Neural progenitor cell (in vitro differentiated cells): ENCODE measurements around the gene RASSF3. TPM values are rescaled to one million over a fixed set of nuclear protein-coding genes. Genes with fewer than 3 reads are reported as not detected.

ENCODE experiments used
- DNase-seq: peaks from one replicate; pipeline ENCODE4 v3.0.0-alpha.2; 2016; ENCODE audit warnings: low spot score
- H2AFZ ChIP-seq: fragments of 200-600 bp; sonication (generic); replicated peaks from 2 replicates; pipeline ENCODE4 v1.6.1; 2016; ENCODE audit warnings: antibody characterized with exemption
- H3F3A ChIP-seq: fragments of 200-600 bp; sonication (generic); 2 replicates; pipeline ENCODE4 v1.6.1; 2016; ENCODE audit warnings: antibody characterized with exemption, low read depth
- H3K27ac ChIP-seq: fragments of 200-600 bp; sonication (generic); 2 replicates; pipeline ENCODE4 v1.5.1; 2016; ENCODE audit warnings: mild to moderate bottlenecking
- H3K27me3 ChIP-seq: fragments of 200-600 bp; sonication (generic); 2 replicates; pipeline ENCODE4 v1.6.1; 2016; ENCODE audit warnings: mild to moderate bottlenecking, moderate library complexity
- H3K36me3 ChIP-seq: fragments of 200-600 bp; sonication (generic); 2 replicates; pipeline ENCODE4 v1.5.1; 2016
- H3K4me1 ChIP-seq: fragments of 200-600 bp; sonication (generic); 2 replicates; pipeline ENCODE4 v1.6.1; 2016; ENCODE audit warnings: mixed run types
- H3K4me2 ChIP-seq: fragments of 200-600 bp; sonication (generic); 2 replicates; pipeline ENCODE4 v1.6.1; 2016
- H3K4me3 ChIP-seq: fragments of 200-600 bp; sonication (generic); 2 replicates; pipeline ENCODE4 v1.5.1; 2016
- H3K79me2 ChIP-seq: fragments of 200-600 bp; sonication (generic); 2 replicates; pipeline ENCODE4 v1.6.1; 2016; ENCODE audit warnings: low read depth
- H3K9ac ChIP-seq: fragments of 200-600 bp; sonication (generic); 2 replicates; pipeline ENCODE4 v1.6.1; 2016
- H3K9me3 ChIP-seq: fragments of 200-600 bp; sonication (generic); 2 replicates; pipeline ENCODE4 v1.5.1; 2016; ENCODE audit warnings: low read depth
- H4K20me1 ChIP-seq: fragments of 200-600 bp; sonication (generic); 2 replicates; pipeline ENCODE4 v1.6.1; 2016; ENCODE audit warnings: low read depth
- H3K27ac Mint-ChIP-seq: 3 replicates; pipeline ENCODE4 v1.8.0; 2021; ENCODE audit warnings: mixed read lengths
- H3K27me3 Mint-ChIP-seq: 2 replicates; pipeline ENCODE4 v1.8.0; 2022; ENCODE audit warnings: low read depth, mild to moderate bottlenecking, inconsistent platforms, moderate library complexity, mixed read lengths; ENCODE audit not compliant: insufficient read depth
- H3K36me3 Mint-ChIP-seq: 3 replicates; pipeline ENCODE4 v1.8.0; 2021; ENCODE audit warnings: mixed read lengths
- H3K4me1 Mint-ChIP-seq: 3 replicates; pipeline ENCODE4 v1.8.0; 2021; ENCODE audit warnings: mixed read lengths
- H3K4me3 Mint-ChIP-seq: 3 replicates; pipeline ENCODE4 v1.8.0; 2021; ENCODE audit warnings: mild to moderate bottlenecking, moderate library complexity, mixed read lengths
- H3K9me3 Mint-ChIP-seq: 3 replicates; pipeline ENCODE4 v1.8.0; 2020; ENCODE audit warnings: mixed read lengths
- CTCF ChIP-seq: fragments of 200-600 bp; sonication (generic); IDR thresholded peaks from 2 replicates; pipeline ENCODE4 v1.5.1; 2017; ENCODE audit warnings: antibody characterized with exemption, mild to moderate bottlenecking
- EZH2 ChIP-seq: fragments of 200-600 bp; sonication (generic); IDR thresholded peaks from 2 replicates; pipeline ENCODE4 v1.6.1; 2017; ENCODE audit warnings: antibody characterized with exemption, mild to moderate bottlenecking, moderate library complexity
- EZH2phosphoT487 ChIP-seq: fragments of 200-600 bp; sonication (generic); IDR thresholded peaks from 2 replicates; pipeline ENCODE4 v1.6.1; 2017; ENCODE audit warnings: antibody characterized with exemption
- total RNA-seq: library from RNA; depleted of rRNA; stranded (reverse); fragments of >200 nt; gene quantifications from 2 replicates; pipeline ENCODE4 v1.2.3, GENCODE V29; 2015; ENCODE audit warnings: low replicate concordance

Gene RASSF3
- total RNA-seq, 1 donor from 2014 or later = 14.5 TPM

- Histone ChIP-seq H3K4me2 (peak overlapping the region; percentile 11), H3F3A (no peaks in the 10 kb centered on the region), H3K4me1 (peaks cover 7% of the 10 kb centered on the region), H3K9me3 (no peaks in the 10 kb centered on the region), H3K27me3 (no peaks in the 10 kb centered on the region), H3K4me3 (no peak overlapping the region), H3K27ac (no peak overlapping the region), H4K20me1 (no peaks in the 10 kb centered on the region), H2AFZ (peak overlapping the region; percentile 9), H3K9ac (no peak overlapping the region), H3K79me2 (no peaks in the 10 kb centered on the region), H3K36me3 (no peaks in the 10 kb centered on the region)
- H3K4me1 Mint-ChIP-seq = peaks cover 26% of the 10 kb centered on the region
- H3K36me3 Mint-ChIP-seq = no peaks in the 10 kb centered on the region
- DNase-seq = peak; percentile 11
- H3K27ac Mint-ChIP-seq = peak overlapping the region; percentile 24
- no peak overlapping the region for H3K4me3 Mint-ChIP-seq
- H3K27me3 Mint-ChIP-seq = peaks cover 6% of the 10 kb centered on the region
- no peaks in the 10 kb centered on the region for H3K9me3 Mint-ChIP-seq
- TF ChIP-seq CTCF (no peak), EZH2 (no peak), EZH2phosphoT487 (no peak)
Observed at GRCh38 chr12:64566831-64567517, 43.3 kb upstream of the RASSF3 start.

- Mint-ChIP-seq H3K27ac (peak overlapping the region; percentile 24), H3K36me3 (no peaks in the 10 kb centered on the region), H3K27me3 (peaks cover 6% of the 10 kb centered on the region), H3K4me1 (peaks cover 24% of the 10 kb centered on the region), H3K9me3 (peaks cover 3% of the 10 kb centered on the region), H3K4me3 (no peak overlapping the region)
- DNase-seq = no peak
- H3K4me2 ChIP-seq = no peak overlapping the region
- peak overlapping the region; percentile 9 for H2AFZ ChIP-seq
- H3K4me1 ChIP-seq = peaks cover 7% of the 10 kb centered on the region
- no peaks in the 10 kb centered on the region for H3F3A ChIP-seq
- no peak for TF ChIP-seq EZH2
- no peak for TF ChIP-seq EZH2phosphoT487
- no peak for TF ChIP-seq CTCF
- H4K20me1 ChIP-seq = no peaks in the 10 kb centered on the region
- H3K27me3 ChIP-seq = no peaks in the 10 kb centered on the region
- H3K79me2 ChIP-seq = no peaks in the 10 kb centered on the region
- no peaks in the 10 kb centered on the region for H3K9me3 ChIP-seq
- no peak overlapping the region for H3K4me3 ChIP-seq
- H3K27ac ChIP-seq = no peak overlapping the region
- no peaks in the 10 kb centered on the region for H3K36me3 ChIP-seq
- H3K9ac ChIP-seq = no peak overlapping the region
Observed at GRCh38 chr12:64567570-64567969, 42.7 kb upstream of the RASSF3 start.

GRCh38 chr12:64568298-64568697, 42.0 kb upstream of the RASSF3 start:
- Mint-ChIP-seq H3K4me1 (peaks cover 24% of the 10 kb centered on the region), H3K27ac (no peak overlapping the region), H3K36me3 (no peaks in the 10 kb centered on the region), H3K4me3 (no peak overlapping the region), H3K9me3 (peaks cover 3% of the 10 kb centered on the region), H3K27me3 (peaks cover 6% of the 10 kb centered on the region)
- no peaks in the 10 kb centered on the region for H3K9me3 ChIP-seq
- H3K79me2 ChIP-seq = no peaks in the 10 kb centered on the region
- H3K27me3 ChIP-seq = no peaks in the 10 kb centered on the region
- peaks cover 7% of the 10 kb centered on the region for H3K4me1 ChIP-seq
- TF ChIP-seq EZH2phosphoT487 (no peak), CTCF (no peak), EZH2 (no peak)
- DNase-seq = no peak
- no peaks in the 10 kb centered on the region for H4K20me1 ChIP-seq
- no peak overlapping the region for H3K9ac ChIP-seq
- H3K4me3 ChIP-seq = no peak overlapping the region
- H3K27ac ChIP-seq = no peak overlapping the region
- H3K36me3 ChIP-seq = no peaks in the 10 kb centered on the region
- H2AFZ ChIP-seq = no peak overlapping the region
- H3K4me2 ChIP-seq = no peak overlapping the region
- H3F3A ChIP-seq = no peaks in the 10 kb centered on the region
